ENCODE measurements around the gene RXFP4. TPM values are rescaled to one million over a fixed set of nuclear protein-coding genes. Genes with fewer than 3 reads are reported as not detected.
A peak's percentile ranks its signal among the peaks of the same experiment; 100 is the strongest.

Gene RXFP4
- total and polyA plus RNA-seq, 2 of the 13 experiments (the other 11 are each of a cell fraction or from before 2014, with no cell fraction given) = 0.38 to 1.4 TPM

GRCh38 chr1:155934097-155934935, 7.1 kb upstream of the RXFP4 start, which contains the start of gene KHDC4 (continued):
- no peak for TF ChIP-seq ZNF101 (CRISPR knock-in tag; IDR thresholded peaks at IDR 0.05; ENCODE audit: borderline replicate concordance, low read depth)
- TF ChIP-seq KAT2B (IDR thresholded peaks at IDR 0.05; ENCODE audit: borderline replicate concordance, low read depth, low read length) = no peak
- TF ChIP-seq ZNF616 (CRISPR knock-in tag; IDR thresholded peaks at IDR 0.05; ENCODE audit: low read depth) = no peak
- no peak for TF ChIP-seq NR3C1 (CRISPR knock-in tag; IDR thresholded peaks at IDR 0.05)
- peak; percentile 73 for TF ChIP-seq ZNF768 (CRISPR knock-in tag; IDR thresholded peaks at IDR 0.05)
- no peak for TF ChIP-seq HMGA1 (CRISPR knock-in tag; conservative IDR thresholded peaks at IDR 0.05)
- TF ChIP-seq ARID4A (CRISPR knock-in tag; IDR thresholded peaks at IDR 0.05; ENCODE audit: borderline replicate concordance) = peak; percentile 93
- peak; percentile 81 for TF ChIP-seq KDM3A (CRISPR knock-in tag; IDR thresholded peaks at IDR 0.05; ENCODE audit: low read depth)
- TF ChIP-seq ETS1 (CRISPR knock-in tag; IDR thresholded peaks at IDR 0.05) = no peak
- TF ChIP-seq, protein P1, sequence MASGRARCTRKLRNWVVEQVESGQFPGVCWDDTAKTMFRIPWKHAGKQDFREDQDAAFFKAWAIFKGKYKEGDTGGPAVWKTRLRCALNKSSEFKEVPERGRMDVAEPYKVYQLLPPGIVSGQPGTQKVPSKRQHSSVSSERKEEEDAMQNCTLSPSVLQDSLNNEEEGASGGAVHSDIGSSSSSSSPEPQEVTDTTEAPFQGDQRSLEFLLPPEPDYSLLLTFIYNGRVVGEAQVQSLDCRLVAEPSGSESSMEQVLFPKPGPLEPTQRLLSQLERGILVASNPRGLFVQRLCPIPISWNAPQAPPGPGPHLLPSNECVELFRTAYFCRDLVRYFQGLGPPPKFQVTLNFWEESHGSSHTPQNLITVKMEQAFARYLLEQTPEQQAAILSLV (CRISPR knock-in tag; IDR thresholded peaks at IDR 0.05; ENCODE audit: borderline replicate concordance) = peak; percentile 57
- no peak for TF ChIP-seq GFI1 (CRISPR knock-in tag; IDR thresholded peaks at IDR 0.05; ENCODE audit: borderline replicate concordance)
- TF ChIP-seq ZNF501 (CRISPR knock-in tag; IDR thresholded peaks at IDR 0.05) = peak; percentile 73
- no peak for TF ChIP-seq RXRA (CRISPR knock-in tag; IDR thresholded peaks at IDR 0.05)
- TF ChIP-seq ZNF7 (CRISPR knock-in tag; IDR thresholded peaks at IDR 0.05) = no peak
- no peak for TF ChIP-seq CHCHD3 (CRISPR knock-in tag; IDR thresholded peaks at IDR 0.05)
- no peak for TF ChIP-seq NCOR1 (IDR thresholded peaks at IDR 0.05; ENCODE audit: borderline replicate concordance, low read length)
- peak; percentile 89 for TF ChIP-seq DR1 (CRISPR knock-in tag; IDR thresholded peaks at IDR 0.05)
- TF ChIP-seq ZNF136 (CRISPR knock-in tag; IDR thresholded peaks at IDR 0.05; ENCODE audit: low read depth) = no peak
- TF ChIP-seq PREB (CRISPR knock-in tag; IDR thresholded peaks at IDR 0.05) = no peak
- TF ChIP-seq SALL2 (CRISPR knock-in tag; IDR thresholded peaks at IDR 0.05) = peak; percentile 83
- no peak for TF ChIP-seq ARNTL (CRISPR knock-in tag; IDR thresholded peaks at IDR 0.05)
- no peak for TF ChIP-seq ZNF549 (CRISPR knock-in tag; IDR thresholded peaks at IDR 0.05)
- peak; percentile 84 for TF ChIP-seq FOXK1 (CRISPR knock-in tag; IDR thresholded peaks at IDR 0.05; ENCODE audit: borderline replicate concordance, low read depth)

Data from HepG2 (cell line).